SK-N-SH treated with all-trans-retinoic acid at 6 μM for 48 hours (cell line): ENCODE data around the gene TRAF1.

Experiments
- ATAC-seq: fragments of 200-7000 bp; cut with Tn5 transposase; 3 replicates; pipeline ENCODE4 v1.9.1; 2020; ENCODE audit warnings: mild to moderate bottlenecking, moderate library complexity
- ARNTL ChIP-seq: fragments of 450-650 bp; formaldehyde crosslinking; IDR thresholded peaks from 2 replicates; pipeline ENCODE4 v1.5.0; 2020; ENCODE audit warnings: low read depth, mild to moderate bottlenecking, moderate library complexity, borderline replicate concordance
- BACH2 ChIP-seq: fragments of 250-450 bp; sonication (Bioruptor Pico); IDR thresholded peaks from 2 replicates; pipeline ENCODE4 v1.9.0; 2021; ENCODE audit warnings: mild to moderate bottlenecking, borderline replicate concordance
- CSDC2 ChIP-seq: fragments of 250-450 bp; sonication (Bioruptor Pico); IDR thresholded peaks from 2 replicates; pipeline ENCODE4 v1.5.0; 2020; ENCODE audit warnings: mild to moderate bottlenecking, moderate library complexity
- ESRRG ChIP-seq: fragments of 250-450 bp; sonication (Bioruptor Pico); IDR thresholded peaks from 2 replicates; pipeline ENCODE4 v1.6.1; 2021; ENCODE audit warnings: mild to moderate bottlenecking
- GLIS3 ChIP-seq: fragments of 250-450 bp; sonication (Bioruptor Pico); IDR thresholded peaks from 2 replicates; pipeline ENCODE4 v1.5.0; 2020; ENCODE audit warnings: mild to moderate bottlenecking, moderate library complexity
- OSR1 ChIP-seq: fragments of 250-450 bp; sonication (Bioruptor Pico); IDR thresholded peaks from 2 replicates; pipeline ENCODE4 v1.8.0; 2022; ENCODE audit warnings: moderate library complexity, mild to moderate bottlenecking, inconsistent platforms
- PPARA ChIP-seq: fragments of 250-450 bp; sonication (Bioruptor Pico); IDR thresholded peaks from 2 replicates; pipeline ENCODE4 v1.5.0; 2020; ENCODE audit warnings: mild to moderate bottlenecking, borderline replicate concordance
- RARB ChIP-seq: fragments of 250-450 bp; sonication (Bioruptor Pico); IDR thresholded peaks from 2 replicates; pipeline ENCODE4 v1.8.0; 2021; ENCODE audit warnings: mild to moderate bottlenecking, moderate library complexity
- SNAI2 ChIP-seq: fragments of 250-450 bp; sonication (Bioruptor Pico); IDR thresholded peaks from 2 replicates; pipeline ENCODE4 v1.5.0; 2020; ENCODE audit warnings: mild to moderate bottlenecking, moderate library complexity
- TCF4 ChIP-seq: fragments of 250-450 bp; sonication (Bioruptor Pico); IDR thresholded peaks from 2 replicates; pipeline ENCODE4 v1.8.0; 2021; ENCODE audit warnings: mild to moderate bottlenecking, moderate library complexity, borderline replicate concordance
- TOX ChIP-seq: fragments of 250-450 bp; sonication (Bioruptor Pico); IDR thresholded peaks from 2 replicates; pipeline ENCODE4 v1.8.0; 2021; ENCODE audit warnings: mild to moderate bottlenecking, moderate library complexity, borderline replicate concordance
- ZC3H10 ChIP-seq: fragments of 250-450 bp; sonication (Bioruptor Pico); IDR thresholded peaks from 2 replicates; pipeline ENCODE4 v1.5.1; 2021; ENCODE audit warnings: mild to moderate bottlenecking, moderate library complexity
- ZFP3 ChIP-seq: fragments of 250-450 bp; sonication (Bioruptor Pico); IDR thresholded peaks from 2 replicates; pipeline ENCODE4 v1.5.0; 2020; ENCODE audit warnings: mild to moderate bottlenecking, moderate library complexity
- ZFP30 ChIP-seq: fragments of 450-650 bp; formaldehyde crosslinking; IDR thresholded peaks from 2 replicates; pipeline ENCODE4 v1.5.0; 2022; ENCODE audit warnings: mild to moderate bottlenecking, moderate library complexity
- ZNF565 ChIP-seq: fragments of 450-650 bp; formaldehyde crosslinking; conservative IDR thresholded peaks from 2 replicates; pipeline ENCODE4 v1.5.0; 2020; ENCODE audit warnings: low read depth, mild to moderate bottlenecking, moderate library complexity
- ZNF70 ChIP-seq: fragments of 450-650 bp; formaldehyde crosslinking; IDR thresholded peaks from 2 replicates; pipeline ENCODE4 v1.5.0; 2020; ENCODE audit warnings: mild to moderate bottlenecking, moderate library complexity
- ZNF8 ChIP-seq: fragments of 450-650 bp; formaldehyde crosslinking; IDR thresholded peaks from 2 replicates; pipeline ENCODE4 v1.5.0; 2020; ENCODE audit warnings: mild to moderate bottlenecking, moderate library complexity
- TF ChIP-seq, protein P1 (sequence below): fragments of 250-450 bp; sonication (Bioruptor Pico); IDR thresholded peaks from 2 replicates; pipeline ENCODE4 v1.5.1; 2021; ENCODE audit warnings: mild to moderate bottlenecking, moderate library complexity
- TF ChIP-seq, protein P2 (sequence below): fragments of 250-450 bp; sonication (Bioruptor Pico); IDR thresholded peaks from 2 replicates; pipeline ENCODE4 v1.5.1; 2020; ENCODE audit warnings: low read depth, mild to moderate bottlenecking, moderate library complexity
- TF ChIP-seq, protein P3 (sequence below): fragments of 250-450 bp; sonication (Bioruptor Pico); IDR thresholded peaks from 2 replicates; pipeline ENCODE4 v1.8.0; 2021; ENCODE audit warnings: low read depth, mild to moderate bottlenecking, moderate library complexity, borderline replicate concordance
- TF ChIP-seq, protein P4 (sequence below): fragments of 250-450 bp; sonication (Bioruptor Pico); IDR thresholded peaks from 2 replicates; pipeline ENCODE4 v1.5.0; 2020; ENCODE audit warnings: mild to moderate bottlenecking, moderate library complexity

TRAF1 gene

DNA sequence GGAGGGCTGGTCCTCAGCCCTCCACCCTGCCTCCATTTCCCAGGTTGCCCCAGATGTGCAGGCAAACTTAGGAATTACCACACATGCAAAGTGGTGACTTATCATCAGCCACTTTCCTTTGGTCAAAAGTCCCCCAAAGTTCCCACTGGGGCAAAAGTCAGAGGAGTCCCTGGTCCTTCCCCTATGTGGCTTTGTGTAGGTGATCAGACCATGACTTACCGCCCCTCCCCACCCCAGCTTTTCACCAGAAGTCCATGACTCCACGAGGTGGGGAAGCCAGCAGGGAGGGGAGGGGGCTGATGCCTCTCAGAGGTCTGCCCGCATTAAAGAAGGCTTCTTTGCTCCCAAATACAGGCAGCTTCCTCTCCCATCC is 5.8 kb downstream of the TRAF1 start:
- TF ChIP-seq ZNF70 (no peak), PPARA (CRISPR knock-in tag) (no peak), RARB (CRISPR knock-in tag) (no peak), ZNF565 (no peak), ESRRG (CRISPR knock-in tag) (no peak), ZNF8 (no peak), GLIS3 (no peak), TCF4 (no peak), ZC3H10 (CRISPR knock-in tag) (no peak), TOX (CRISPR knock-in tag) (no peak), OSR1 (no peak), ZFP3 (CRISPR knock-in tag) (no peak), BACH2 (CRISPR knock-in tag) (no peak)
- TF ChIP-seq, protein P1, sequence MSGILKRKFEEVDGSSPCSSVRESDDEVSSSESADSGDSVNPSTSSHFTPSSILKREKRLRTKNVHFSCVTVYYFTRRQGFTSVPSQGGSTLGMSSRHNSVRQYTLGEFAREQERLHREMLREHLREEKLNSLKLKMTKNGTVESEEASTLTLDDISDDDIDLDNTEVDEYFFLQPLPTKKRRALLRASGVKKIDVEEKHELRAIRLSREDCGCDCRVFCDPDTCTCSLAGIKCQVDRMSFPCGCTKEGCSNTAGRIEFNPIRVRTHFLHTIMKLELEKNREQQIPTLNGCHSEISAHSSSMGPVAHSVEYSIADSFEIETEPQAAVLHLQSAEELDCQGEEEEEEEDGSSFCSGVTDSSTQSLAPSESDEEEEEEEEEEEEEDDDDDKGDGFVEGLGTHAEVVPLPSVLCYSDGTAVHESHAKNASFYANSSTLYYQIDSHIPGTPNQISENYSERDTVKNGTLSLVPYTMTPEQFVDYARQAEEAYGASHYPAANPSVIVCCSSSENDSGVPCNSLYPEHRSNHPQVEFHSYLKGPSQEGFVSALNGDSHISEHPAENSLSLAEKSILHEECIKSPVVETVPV (CRISPR knock-in tag) = no peak
- TF ChIP-seq, protein P2, sequence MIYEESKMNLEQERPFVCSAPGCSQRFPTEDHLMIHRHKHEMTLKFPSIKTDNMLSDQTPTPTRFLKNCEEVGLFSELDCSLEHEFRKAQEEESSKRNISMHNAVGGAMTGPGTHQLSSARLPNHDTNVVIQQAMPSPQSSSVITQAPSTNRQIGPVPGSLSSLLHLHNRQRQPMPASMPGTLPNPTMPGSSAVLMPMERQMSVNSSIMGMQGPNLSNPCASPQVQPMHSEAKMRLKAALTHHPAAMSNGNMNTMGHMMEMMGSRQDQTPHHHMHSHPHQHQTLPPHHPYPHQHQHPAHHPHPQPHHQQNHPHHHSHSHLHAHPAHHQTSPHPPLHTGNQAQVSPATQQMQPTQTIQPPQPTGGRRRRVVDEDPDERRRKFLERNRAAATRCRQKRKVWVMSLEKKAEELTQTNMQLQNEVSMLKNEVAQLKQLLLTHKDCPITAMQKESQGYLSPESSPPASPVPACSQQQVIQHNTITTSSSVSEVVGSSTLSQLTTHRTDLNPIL = no peak
- TF ChIP-seq, protein P3, sequence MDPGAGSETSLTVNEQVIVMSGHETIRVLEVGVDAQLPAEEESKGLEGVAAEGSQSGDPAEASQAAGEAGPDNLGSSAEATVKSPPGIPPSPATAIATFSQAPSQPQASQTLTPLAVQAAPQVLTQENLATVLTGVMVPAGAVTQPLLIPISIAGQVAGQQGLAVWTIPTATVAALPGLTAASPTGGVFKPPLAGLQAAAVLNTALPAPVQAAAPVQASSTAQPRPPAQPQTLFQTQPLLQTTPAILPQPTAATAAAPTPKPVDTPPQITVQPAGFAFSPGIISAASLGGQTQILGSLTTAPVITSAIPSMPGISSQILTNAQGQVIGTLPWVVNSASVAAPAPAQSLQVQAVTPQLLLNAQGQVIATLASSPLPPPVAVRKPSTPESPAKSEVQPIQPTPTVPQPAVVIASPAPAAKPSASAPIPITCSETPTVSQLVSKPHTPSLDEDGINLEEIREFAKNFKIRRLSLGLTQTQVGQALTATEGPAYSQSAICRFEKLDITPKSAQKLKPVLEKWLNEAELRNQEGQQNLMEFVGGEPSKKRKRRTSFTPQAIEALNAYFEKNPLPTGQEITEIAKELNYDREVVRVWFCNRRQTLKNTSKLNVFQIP (CRISPR knock-in tag) = no peak
- TF ChIP-seq, all 23 proteins: peak for 0
- ATAC-seq = no peak

DNA sequence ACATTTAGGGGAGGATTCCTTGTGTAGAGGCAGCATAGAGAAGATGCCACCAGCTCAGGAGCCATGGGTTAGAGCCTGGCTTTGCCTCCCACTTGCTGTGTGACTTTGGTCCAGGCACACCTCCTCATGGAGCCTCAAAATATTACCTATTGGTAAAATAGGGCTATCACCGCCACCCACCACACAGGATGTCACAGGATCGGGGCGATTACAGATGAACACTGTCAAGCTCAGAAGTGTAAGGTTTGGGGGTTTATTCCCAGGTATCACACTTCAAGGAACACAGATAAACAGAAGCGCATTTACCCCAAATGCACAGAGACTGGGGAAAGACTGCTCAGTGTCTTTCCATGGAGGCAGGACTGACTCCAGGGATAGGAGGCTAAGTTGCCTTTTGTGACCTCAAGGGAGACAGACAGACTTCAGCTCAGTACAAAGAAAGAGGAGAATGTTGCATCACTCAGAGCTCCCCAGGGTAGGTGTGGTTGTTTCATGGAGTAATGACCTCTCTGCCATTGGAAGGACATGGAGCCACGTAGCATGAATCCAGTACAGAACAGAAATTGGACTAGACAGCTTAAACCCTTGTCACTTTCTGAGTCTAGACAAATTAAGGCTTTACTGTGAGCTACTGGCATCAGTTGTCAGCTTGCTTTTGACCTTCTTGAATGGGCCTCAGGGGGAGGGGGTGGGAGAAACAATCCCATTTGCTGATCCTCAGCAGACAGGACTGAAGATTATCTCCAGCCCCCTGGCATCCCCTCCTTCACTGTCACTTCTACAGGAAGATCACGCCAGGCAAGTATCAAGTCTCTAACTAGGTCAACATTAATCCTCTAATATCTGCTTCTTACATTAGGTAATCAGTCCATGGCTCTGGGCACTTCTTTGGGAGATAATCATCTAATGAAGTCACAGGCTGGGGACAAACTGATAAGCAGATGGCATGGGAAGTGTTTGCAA is 6.5 kb downstream of the TRAF1 start:
- no peak for ATAC-seq
- no peak for TF ChIP-seq RARB (CRISPR knock-in tag)
- TF ChIP-seq TOX (CRISPR knock-in tag) = no peak
- peak; percentile 30; the same call in 1 of the 2 replicates for TF ChIP-seq TCF4
- peak; percentile 67; the same call in 1 of the 2 replicates for TF ChIP-seq ZNF70

DNA sequence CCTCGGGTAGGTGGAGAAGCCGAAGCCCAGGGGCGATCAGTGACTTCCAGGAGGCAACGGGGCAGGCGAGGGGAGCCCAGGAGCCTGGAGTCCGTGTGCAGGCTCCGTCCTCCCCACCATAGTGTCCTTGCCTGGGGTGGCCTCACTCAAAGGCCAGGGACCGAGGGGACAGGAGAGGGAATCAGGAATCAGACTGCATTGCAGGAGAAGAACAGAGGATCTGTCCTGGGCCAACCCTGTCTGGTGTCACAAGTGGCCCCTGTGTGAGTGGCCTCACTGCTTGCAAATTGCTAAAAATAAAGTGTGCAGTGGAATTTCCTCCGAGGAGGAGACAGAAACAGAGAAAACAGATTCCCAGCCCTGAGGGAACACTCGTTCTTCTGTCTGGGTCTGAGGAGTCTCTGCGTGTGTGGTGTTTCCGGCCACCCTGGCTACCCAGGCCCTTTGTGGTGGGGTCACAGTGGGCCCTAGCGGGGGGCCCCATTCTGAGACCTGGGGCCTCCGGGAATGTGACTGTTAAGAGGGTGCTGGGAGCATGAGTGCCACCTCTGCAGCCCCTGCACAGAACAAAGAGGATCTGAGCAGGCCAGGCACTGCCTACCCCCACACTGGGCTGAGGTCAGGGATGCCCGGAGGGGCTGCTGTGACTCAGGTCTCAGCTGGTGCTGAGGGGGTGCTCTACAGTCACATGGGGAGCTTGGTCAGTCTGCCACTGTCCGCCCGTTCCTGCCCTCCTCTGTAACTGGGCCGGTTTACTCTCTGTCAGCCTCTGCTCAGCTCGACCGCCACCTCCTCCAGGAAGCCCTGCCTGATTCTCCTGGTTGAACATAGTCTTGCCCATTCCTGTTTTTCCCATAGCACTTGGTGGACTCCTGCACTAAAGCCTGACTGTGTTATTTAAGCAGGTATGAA is 7.4 kb downstream of the TRAF1 start:
- no peak for TF ChIP-seq ESRRG (CRISPR knock-in tag)
- no peak for TF ChIP-seq ZFP30 (CRISPR knock-in tag)
- TF ChIP-seq ARNTL = no peak
- TF ChIP-seq, protein P4, sequence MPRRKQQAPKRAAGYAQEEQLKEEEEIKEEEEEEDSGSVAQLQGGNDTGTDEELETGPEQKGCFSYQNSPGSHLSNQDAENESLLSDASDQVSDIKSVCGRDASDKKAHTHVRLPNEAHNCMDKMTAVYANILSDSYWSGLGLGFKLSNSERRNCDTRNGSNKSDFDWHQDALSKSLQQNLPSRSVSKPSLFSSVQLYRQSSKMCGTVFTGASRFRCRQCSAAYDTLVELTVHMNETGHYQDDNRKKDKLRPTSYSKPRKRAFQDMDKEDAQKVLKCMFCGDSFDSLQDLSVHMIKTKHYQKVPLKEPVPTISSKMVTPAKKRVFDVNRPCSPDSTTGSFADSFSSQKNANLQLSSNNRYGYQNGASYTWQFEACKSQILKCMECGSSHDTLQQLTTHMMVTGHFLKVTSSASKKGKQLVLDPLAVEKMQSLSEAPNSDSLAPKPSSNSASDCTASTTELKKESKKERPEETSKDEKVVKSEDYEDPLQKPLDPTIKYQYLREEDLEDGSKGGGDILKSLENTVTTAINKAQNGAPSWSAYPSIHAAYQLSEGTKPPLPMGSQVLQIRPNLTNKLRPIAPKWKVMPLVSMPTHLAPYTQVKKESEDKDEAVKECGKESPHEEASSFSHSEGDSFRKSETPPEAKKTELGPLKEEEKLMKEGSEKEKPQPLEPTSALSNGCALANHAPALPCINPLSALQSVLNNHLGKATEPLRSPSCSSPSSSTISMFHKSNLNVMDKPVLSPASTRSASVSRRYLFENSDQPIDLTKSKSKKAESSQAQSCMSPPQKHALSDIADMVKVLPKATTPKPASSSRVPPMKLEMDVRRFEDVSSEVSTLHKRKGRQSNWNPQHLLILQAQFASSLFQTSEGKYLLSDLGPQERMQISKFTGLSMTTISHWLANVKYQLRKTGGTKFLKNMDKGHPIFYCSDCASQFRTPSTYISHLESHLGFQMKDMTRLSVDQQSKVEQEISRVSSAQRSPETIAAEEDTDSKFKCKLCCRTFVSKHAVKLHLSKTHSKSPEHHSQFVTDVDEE (CRISPR knock-in tag) = no peak
- no peak for TF ChIP-seq TOX (CRISPR knock-in tag)
- TF ChIP-seq SNAI2 (CRISPR knock-in tag) = no peak
- TF ChIP-seq, protein P1 (CRISPR knock-in tag) = no peak
- no peak for TF ChIP-seq CSDC2 (CRISPR knock-in tag)
- no peak for TF ChIP-seq BACH2 (CRISPR knock-in tag)
- TF ChIP-seq RARB (CRISPR knock-in tag) = no peak
- no peak for TF ChIP-seq OSR1
- no peak for TF ChIP-seq ZNF8
- TF ChIP-seq, protein P3 (CRISPR knock-in tag) = no peak
- TF ChIP-seq PPARA (CRISPR knock-in tag) = no peak
- no peak for TF ChIP-seq ZC3H10 (CRISPR knock-in tag)
- no peak for TF ChIP-seq ZNF70
- no peak for TF ChIP-seq ZFP3 (CRISPR knock-in tag)
- ATAC-seq = no peak
